HG03460 (cell line): ENCODE data around the gene RUVBL1.

ENCODE experiments used
- ATAC-seq: cut with Tn5 transposase; IDR thresholded peaks from one replicate; pipeline ENCODE4 v1.9.1; 2021; ENCODE audit not compliant: unreplicated experiment

Gene RUVBL1

DNA sequence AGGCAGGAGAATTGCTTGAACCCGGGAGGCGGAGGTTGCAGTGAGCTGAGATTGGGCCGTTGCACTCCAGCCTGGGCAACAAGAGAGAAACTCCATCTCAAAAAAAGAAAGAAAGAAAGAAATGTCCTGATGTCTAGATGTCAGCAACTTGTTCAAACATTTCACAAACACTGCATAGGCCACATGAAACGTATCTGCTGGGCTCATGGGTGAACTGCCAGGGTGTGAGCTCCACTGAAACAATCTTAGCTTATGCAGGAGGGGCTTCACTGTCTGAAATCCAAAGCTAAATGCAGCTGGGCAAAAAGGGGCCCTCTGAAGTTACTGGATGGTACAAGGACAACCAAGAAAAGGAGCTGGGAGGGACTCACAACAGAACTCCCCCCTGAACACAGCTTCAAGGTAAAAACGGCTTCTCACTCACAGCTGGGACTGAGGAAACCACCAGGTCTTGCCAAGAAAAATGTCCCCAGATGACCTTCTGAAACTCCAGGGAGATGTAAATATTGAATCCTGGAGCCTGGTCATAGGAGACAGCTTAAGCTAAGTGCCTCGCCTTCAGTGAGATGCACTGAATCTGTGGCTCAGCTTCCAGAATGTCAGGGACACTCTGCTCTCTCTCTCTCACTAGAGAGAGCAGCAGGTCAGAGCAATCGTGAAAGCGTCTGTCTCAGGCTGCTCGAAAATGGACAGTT is 39.5 kb downstream of the RUVBL1 start:
- ATAC-seq: no peak

DNA sequence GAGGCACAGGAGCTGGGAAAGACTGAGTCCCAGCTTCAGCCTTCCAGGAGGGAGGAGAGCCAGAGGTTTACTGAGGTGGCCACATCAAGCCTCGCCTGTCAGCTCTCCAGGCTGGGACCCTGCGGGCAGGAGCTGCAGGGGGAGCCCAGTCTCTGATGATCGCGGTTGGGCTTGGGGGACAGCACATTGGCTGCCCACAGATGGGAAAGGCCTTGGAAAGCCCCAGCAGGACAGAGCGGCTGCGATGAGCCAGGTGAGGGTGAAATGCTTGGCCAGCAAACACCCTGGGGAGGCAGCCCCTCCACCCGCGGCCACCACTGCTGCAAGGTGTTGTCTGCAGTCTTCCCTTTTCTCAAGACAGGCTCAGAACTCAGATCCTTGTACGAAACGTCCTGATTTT is 40.2 kb downstream of the RUVBL1 start:
- ATAC-seq: no peak

DNA sequence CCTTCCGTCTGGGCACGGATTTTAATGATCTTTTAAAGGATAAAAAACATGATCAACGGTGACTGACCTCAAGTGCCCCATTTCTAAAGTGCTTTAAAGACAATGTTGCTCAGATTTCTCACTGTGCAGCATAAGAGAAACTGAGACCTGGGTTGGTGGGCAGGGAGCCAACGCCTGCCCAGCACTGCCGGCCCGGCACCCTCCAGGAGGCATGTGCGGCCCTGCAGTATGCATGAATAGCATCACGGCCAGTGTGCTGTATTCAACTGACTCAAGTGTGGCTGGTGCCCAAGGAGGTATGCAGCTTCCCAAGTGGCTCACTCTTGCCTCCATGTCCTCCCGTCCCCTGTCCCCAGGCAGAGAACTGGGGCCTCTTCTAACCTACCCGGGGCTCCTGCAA is 41.1 kb downstream of the RUVBL1 start:
- ATAC-seq: no peak

DNA sequence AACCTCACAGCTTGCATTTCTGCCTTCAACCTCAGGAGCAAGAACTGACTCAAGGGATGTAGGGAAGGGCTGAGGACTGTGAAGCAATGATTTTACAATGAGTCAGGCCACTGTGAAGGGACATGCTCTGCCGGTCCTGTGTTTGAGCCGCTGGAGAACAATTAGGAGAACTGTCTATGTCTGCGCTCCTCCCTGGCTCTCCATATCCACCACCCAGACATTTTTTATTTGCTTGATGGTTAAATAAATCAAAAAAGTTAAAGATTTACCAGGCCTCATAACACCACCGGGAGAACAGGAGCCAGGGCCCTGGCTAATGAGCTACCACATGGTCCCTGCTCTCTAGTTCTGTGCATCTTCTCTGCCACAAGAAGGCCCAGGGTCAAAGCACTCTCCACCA is 41.8 kb downstream of the RUVBL1 start:
- ATAC-seq: no peak

- ATAC-seq: no peak
These were observed 42.4 kb downstream of the RUVBL1 start for GRCh38 chr3:128081226-128081625.

GRCh38 chr3:128080323-128081080 is 43.1 kb downstream of the RUVBL1 start:
- ATAC-seq: no peak

DNA sequence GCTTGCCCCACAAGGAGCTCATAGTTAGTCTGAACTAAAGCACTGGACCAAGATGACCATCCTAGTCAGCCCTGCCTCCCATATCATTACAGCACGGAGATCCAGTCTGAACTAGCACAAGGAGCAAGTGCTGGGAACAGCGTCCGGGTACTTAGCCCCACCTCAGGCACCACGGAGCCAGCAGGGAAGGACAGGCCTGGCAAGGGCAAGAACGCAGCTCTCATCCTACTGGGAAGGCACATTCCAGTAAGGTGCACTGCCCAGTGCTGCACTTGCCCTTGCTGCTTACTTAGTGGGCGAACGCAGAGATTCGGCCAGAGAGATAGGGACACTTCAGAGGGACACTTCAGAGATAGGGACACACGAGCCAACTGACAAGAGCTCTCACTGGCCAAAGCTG is 43.8 kb downstream of the RUVBL1 start:
- ATAC-seq: no peak

- no peak for ATAC-seq
These were observed 44.7 kb downstream of the RUVBL1 start for GRCh38 chr3:128078875-128079274.

GRCh38 chr3:128078322-128078721 is 45.3 kb downstream of the RUVBL1 start:
- no peak for ATAC-seq

DNA sequence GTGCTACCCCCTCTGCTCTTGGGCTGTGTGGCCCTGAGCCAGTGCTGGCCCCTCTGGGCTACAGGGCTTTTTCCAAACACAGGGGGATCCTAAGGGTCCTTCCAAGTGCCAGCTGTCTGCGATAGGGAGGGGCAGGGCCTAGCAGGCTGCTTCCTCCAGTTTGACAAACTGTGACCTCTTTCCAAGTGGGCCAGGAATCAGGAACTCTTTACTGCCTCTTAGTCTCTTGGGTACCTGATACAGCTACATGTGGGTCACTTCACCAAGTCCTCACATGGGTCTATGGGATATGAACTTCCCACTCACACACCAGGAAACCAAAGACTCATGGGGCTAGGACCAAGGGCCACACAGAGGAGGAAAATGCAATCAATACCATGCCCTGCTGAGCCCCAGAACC is 45.9 kb downstream of the RUVBL1 start:
- ATAC-seq: no peak

DNA sequence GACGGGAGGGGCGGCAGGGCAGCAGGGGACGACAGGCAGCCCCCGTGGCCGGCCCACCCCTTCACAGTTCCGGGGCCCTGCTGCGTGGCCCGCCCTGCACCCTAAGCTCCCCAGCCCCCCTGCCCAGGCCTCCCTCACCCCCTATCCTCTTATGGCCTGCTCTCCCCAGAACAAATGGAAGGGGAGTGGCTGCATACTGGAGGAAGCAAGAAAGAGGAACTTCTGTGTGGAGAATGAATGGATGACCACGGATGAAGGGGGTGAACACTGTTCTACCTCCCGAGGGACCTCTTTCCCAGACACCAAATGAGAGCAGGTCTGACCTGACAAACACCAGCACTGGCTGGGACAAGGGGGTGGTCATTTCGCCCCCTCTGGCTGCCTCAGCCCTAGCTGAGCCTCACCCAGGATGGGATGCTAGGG is 46.4 kb downstream of the RUVBL1 start:
- no peak for ATAC-seq

- ATAC-seq: no peak
These were observed 47.0 kb downstream of the RUVBL1 start for GRCh38 chr3:128076483-128077201.

DNA sequence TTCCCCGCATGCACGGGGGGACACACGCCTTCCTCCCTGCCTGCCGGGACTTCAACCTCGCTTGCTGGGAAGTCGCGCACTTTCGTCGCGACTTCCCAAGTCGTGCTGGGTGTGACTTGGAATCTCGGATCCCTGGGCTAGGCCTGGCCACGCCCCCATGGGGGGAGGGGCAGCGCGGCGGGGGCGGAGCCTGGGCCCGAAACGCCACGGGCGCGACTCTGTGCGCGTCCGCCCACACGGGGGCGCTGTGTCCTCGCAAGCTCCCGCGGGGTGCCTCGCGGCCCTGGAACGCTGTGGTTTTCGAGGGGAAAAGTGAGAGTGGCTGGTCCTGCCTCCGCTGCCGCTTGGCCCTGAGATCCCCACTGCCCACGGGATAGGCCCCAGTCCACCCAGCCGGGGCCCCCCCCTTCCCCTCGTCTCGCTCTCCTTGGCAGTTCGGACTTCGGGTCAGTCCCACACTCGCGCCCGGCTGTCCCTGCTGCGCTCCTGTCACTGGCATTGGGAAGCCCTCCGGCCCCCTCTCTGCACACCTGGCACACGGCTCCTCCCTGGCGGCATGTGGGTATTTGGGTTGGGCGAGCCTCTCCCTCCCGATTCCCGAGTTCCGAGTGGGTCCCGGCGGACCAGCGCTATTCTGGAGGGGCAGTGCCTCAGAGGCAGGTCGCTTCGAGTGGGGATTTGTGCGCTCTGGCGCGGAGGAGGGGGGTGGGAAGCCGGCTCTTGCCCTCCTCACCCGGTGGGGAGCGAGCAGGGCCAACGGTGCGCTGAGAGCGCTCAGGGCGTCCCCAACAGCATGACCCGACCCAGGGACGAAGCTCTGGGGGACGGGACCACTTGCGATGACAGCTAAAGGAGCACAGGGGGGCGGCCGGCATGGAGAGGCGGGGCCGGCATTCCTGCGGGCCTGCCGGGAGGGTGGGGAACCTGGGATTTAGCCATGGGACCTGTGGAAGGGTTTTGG is 47.8 kb downstream of the RUVBL1 start:
- peak; percentile 67 for ATAC-seq

- ATAC-seq: no peak
These were observed 48.6 kb downstream of the RUVBL1 start for GRCh38 chr3:128074851-128075521.

- ATAC-seq: no peak
These were observed 49.8 kb downstream of the RUVBL1 start for GRCh38 chr3:128073807-128074206.

GRCh38 chr3:128073185-128073725 is 50.4 kb downstream of the RUVBL1 start:
- ATAC-seq: no peak

DNA sequence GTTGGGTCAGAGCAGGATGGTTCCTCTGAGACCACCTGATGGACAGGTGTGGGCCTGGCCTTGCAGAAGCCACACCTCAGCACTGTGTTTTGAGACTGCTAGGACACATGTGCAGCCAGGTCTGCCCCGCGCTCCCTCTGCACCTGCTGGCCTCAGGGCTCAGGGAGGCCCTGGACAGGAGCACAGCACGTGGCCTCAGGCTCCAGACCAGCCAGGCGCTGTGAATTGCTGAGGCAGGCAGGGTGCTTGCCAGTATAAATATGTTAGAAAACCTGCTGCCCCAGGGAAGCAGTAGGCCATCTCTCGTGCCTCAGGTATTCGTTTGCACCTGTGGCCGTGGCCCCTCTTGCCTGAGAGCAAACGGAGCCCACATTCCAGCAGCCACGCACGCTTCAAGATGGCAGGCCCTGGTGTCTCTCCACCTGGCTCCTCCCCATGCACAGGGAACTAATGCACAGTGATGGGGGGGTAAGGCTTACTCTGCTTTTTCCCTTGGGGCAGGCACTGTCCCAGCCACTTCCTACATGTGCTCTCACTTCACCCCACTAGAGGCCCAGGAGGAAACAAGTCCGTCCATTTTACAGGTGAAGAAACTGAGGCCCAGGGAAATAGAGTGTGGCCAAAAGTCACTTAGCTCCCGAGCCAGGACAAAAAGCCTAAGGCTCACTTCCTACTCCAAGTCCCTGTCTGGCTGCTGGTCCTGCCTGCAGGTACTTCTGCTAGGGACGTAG is 51.0 kb downstream of the RUVBL1 start:
- ATAC-seq: no peak

- ATAC-seq: no peak
These were observed 51.7 kb downstream of the RUVBL1 start for GRCh38 chr3:128071771-128072453.
